Activated CD4-positive, CD25-positive, alpha-beta regulatory T cell (primary cell): Measurements from ENCODE around the gene DUSP10.
A peak's percentile ranks its signal among the peaks of the same experiment; 100 is the strongest.

Source experiments
- DNase-seq, 4 experiments: peaks; one replicate each; lab custom pipeline; 2025; lab: John Stamatoyannopoulos, UW

The DUSP10 gene

GRCh38 chr1:221765527-221765926 is 23.6 kb upstream of the DUSP10 start:
- DNase-seq = no peak

GRCh38 chr1:221762121-221762520 is 20.2 kb upstream of the DUSP10 start:
- no peak for DNase-seq

GRCh38 chr1:221761354-221762002 is 19.6 kb upstream of the DUSP10 start:
- DNase-seq = no peak

GRCh38 chr1:221760911-221761310 is 19.0 kb upstream of the DUSP10 start:
- no peak for DNase-seq

GRCh38 chr1:221759436-221759835 is 17.5 kb upstream of the DUSP10 start:
- no peak for DNase-seq

GRCh38 chr1:221758455-221758854 is 16.6 kb upstream of the DUSP10 start:
- DNase-seq = no peak

- no peak for DNase-seq
These were observed 15.1 kb upstream of the DUSP10 start for GRCh38 chr1:221756830-221757551.

GRCh38 chr1:221753828-221754188 is 11.9 kb upstream of the DUSP10 start:
- no peak for DNase-seq

GRCh38 chr1:221751226-221751887 is 9.5 kb upstream of the DUSP10 start:
- DNase-seq = no peak

- DNase-seq = no peak
These were observed 7.1 kb upstream of the DUSP10 start for GRCh38 chr1:221748981-221749380.

- DNase-seq = no peak
These were observed 6.0 kb upstream of the DUSP10 start for GRCh38 chr1:221747839-221748238.

GRCh38 chr1:221743416-221744208 is 1.7 kb upstream of the DUSP10 start:
- no peak for DNase-seq

GRCh38 chr1:221742555-221743415 is 896 bp upstream of the DUSP10 start:
- DNase-seq = peak; percentile 54 to 66 (median 62)

- no peak for DNase-seq
These were observed 741 bp downstream of the DUSP10 start for GRCh38 chr1:221740993-221741702.

- no peak for DNase-seq
These were observed 1.4 kb downstream of the DUSP10 start for GRCh38 chr1:221740369-221740992.

GRCh38 chr1:221739677-221740025 is 2.2 kb downstream of the DUSP10 start:
- DNase-seq = no peak

- DNase-seq = no peak
These were observed 2.7 kb downstream of the DUSP10 start for GRCh38 chr1:221739018-221739676.

GRCh38 chr1:221736714-221737113 is 5.2 kb downstream of the DUSP10 start:
- DNase-seq = no peak

- DNase-seq = no peak
These were observed 5.9 kb downstream of the DUSP10 start for GRCh38 chr1:221735999-221736398.

- DNase-seq = no peak
These were observed 7.7 kb downstream of the DUSP10 start for GRCh38 chr1:221734187-221734586.
